Sigmoid colon (tissue), 7 donors: ENCODE data around the gene TRIO. TPM values are rescaled to one million over a fixed set of nuclear protein-coding genes. Genes with fewer than 3 reads are reported as not detected.

ENCODE experiments used
- DNase-seq: peaks from one replicate; pipeline ENCODE4 v3.0.0-alpha.2; 2019
- H3K27ac ChIP-seq, 4 donors: fragments of 200-600 bp; sonication (generic); one replicate each; pipeline ENCODE4 v1.5.1; 2016 to 2019; ENCODE audit warnings: mild to moderate bottlenecking in 1 of 4
- H3K27me3 ChIP-seq, 3 donors: fragments of 200-600 bp; sonication (generic); one replicate each; pipeline ENCODE4 v1.5.1; 2019; ENCODE audit warnings: mild to moderate bottlenecking in 1 of 3
- H3K36me3 ChIP-seq, 4 donors: fragments of 200-600 bp; sonication (generic); one replicate each; pipeline ENCODE4 v1.5.1; 2016 to 2019
- H3K4me1 ChIP-seq, 4 donors: fragments of 200-600 bp; sonication (generic); one replicate each; pipeline ENCODE4 v1.5.1; 2017 to 2019
- H3K4me3 ChIP-seq, 4 donors: fragments of 200-600 bp; sonication (generic); one replicate each; pipeline ENCODE4 v1.5.1; 2017 to 2019; ENCODE audit warnings: mild to moderate bottlenecking in 2 of 4, moderate library complexity in 1 of 4
- H3K9me3 ChIP-seq, 4 donors: fragments of 200-600 bp in 3 of 4; sonication (generic) in 3 of 4; one replicate each; pipeline versions ENCODE4 v1.5.1 to v1.6.1; 2013 to 2019
- CTCF ChIP-seq, 4 experiments: fragments of 450-650 bp in 3 of 4; fragments of 200-600 bp in 1 of 4; IDR thresholded peaks; one replicate each; pipeline ENCODE4 v1.5.1; 2016 to 2019; ENCODE audit warnings: antibody characterized with exemption in 4 of 4, mild to moderate bottlenecking in 3 of 4, moderate library complexity in 2 of 4
- EP300 ChIP-seq, 4 donors: sonication (generic); formaldehyde crosslinking; IDR thresholded peaks; one replicate each; pipeline ENCODE4 v1.6.1; 2017; ENCODE audit warnings: antibody characterized with exemption in 4 of 4
- POLR2A ChIP-seq, 2 donors: fragments of 450-650 bp; IDR thresholded peaks; one replicate each; pipeline ENCODE4 v1.6.1; 2016; ENCODE audit warnings: antibody characterized with exemption in 2 of 2, mild to moderate bottlenecking in 2 of 2, moderate library complexity in 2 of 2
- POLR2AphosphoS5 ChIP-seq, 4 donors: sonication (generic); formaldehyde crosslinking; IDR thresholded peaks; one replicate each; pipeline ENCODE4 v1.6.1; 2017; ENCODE audit warnings: antibody characterized with exemption in 4 of 4
- WGBS, 2 donors: extraction: QIAGEN DNeasy Blood & Tissue Kit; methylation state at CpG; one replicate each; pipeline ENCODE4 v1.1.7; 2013; 5-methylcytosine and 5-hydroxymethylcytosine counted together
- intact Hi-C: fragments of 100-400 bp; cut with DNase I; formaldehyde crosslinking; loops from one replicate; pipeline ENCODE4 v1.15.1; 2023
- polyA plus RNA-seq, 3 donors: library from polyadenylated mRNA; stranded (reverse); fragments of 200-250 nt; gene quantifications; one replicate each; pipeline ENCODE4 v1.2.3, GENCODE V29; 2013
- total RNA-seq, 4 donors: library from RNA; depleted of rRNA; stranded (reverse); fragments of >200 nt; gene quantifications; one replicate each; pipeline ENCODE4 v1.1.0, GENCODE V29; 2016
- donor health status: healthy with polysubstance abuse.
- donor health status: Bipolar disorder and iron deficiency.
- donor health status: healthy.

The TRIO gene
- total and polyA plus RNA-seq, 7 donors, result 34.8 to 300 (median 119) TPM

- intact Hi-C loops, result no loop called here
- WGBS, 2 donors, result 65 to 82% methylated on average over 18 of the region's 18 CpGs
- TF ChIP-seq CTCF (IDR thresholded peaks at IDR 0.05), result no peak
- no peak for TF ChIP-seq EP300 (IDR thresholded peaks at IDR 0.05)
- TF ChIP-seq POLR2A (IDR thresholded peaks at IDR 0.05), result no peak
- TF ChIP-seq POLR2AphosphoS5 (IDR thresholded peaks at IDR 0.05), result no peak
- Histone ChIP-seq H3K4me3 (no peak overlapping the region), H3K9me3 (no peaks in the 10 kb centered on the region), H3K27ac (no peak overlapping the region), H3K36me3 (peaks cover 33 to 100% (median 80%) of the 10 kb centered on the region in 4 donors), H3K27me3 (no peaks in the 10 kb centered on the region), H3K4me1 (no peaks in the 10 kb centered on the region)
- no peak for DNase-seq
These were observed 358.5 kb downstream of the TRIO start for GRCh38 chr5:14501353-14502293.

GRCh38 chr5:14502294-14502690 lies 359.1 kb downstream of the TRIO start:
- H3K27ac ChIP-seq, result no peak overlapping the region
- TF ChIP-seq POLR2A (IDR thresholded peaks at IDR 0.05) (no peak), POLR2AphosphoS5 (IDR thresholded peaks at IDR 0.05) (no peak), CTCF (IDR thresholded peaks at IDR 0.05) (no peak)
- 95 to 96% methylated on average over 10 of the region's 10 CpGs for WGBS, 2 donors
- no peaks in the 10 kb centered on the region for H3K27me3 ChIP-seq
- peaks cover 29 to 100% (median 78%) of the 10 kb centered on the region in 4 donors for H3K36me3 ChIP-seq
- H3K9me3 ChIP-seq, result no peaks in the 10 kb centered on the region
- no peak for DNase-seq
- H3K4me3 ChIP-seq, result no peak overlapping the region
- no peaks in the 10 kb centered on the region for H3K4me1 ChIP-seq
- intact Hi-C loops, result no loop called here

GRCh38 chr5:14503017-14503680 lies 360.0 kb downstream of the TRIO start:
- Histone ChIP-seq H3K4me1 (no peaks in the 10 kb centered on the region), H3K4me3 (no peak overlapping the region), H3K27me3 (no peaks in the 10 kb centered on the region), H3K36me3 (peaks cover 26 to 100% (median 76%) of the 10 kb centered on the region in 4 donors), H3K27ac (no peak overlapping the region), H3K9me3 (no peaks in the 10 kb centered on the region)
- no peak for TF ChIP-seq CTCF (IDR thresholded peaks at IDR 0.05)
- no peak for TF ChIP-seq EP300 (IDR thresholded peaks at IDR 0.05)
- TF ChIP-seq POLR2A (IDR thresholded peaks at IDR 0.05), result no peak
- no peak for TF ChIP-seq POLR2AphosphoS5 (IDR thresholded peaks at IDR 0.05)
- WGBS, 2 donors, result 78 to 85% methylated on average over 9 of the region's 9 CpGs
- intact Hi-C loops, result no loop called here
- DNase-seq, result no peak

- TF ChIP-seq EP300 (IDR thresholded peaks at IDR 0.05) (no peak), POLR2AphosphoS5 (IDR thresholded peaks at IDR 0.05) (no peak), POLR2A (IDR thresholded peaks at IDR 0.05) (no peak), CTCF (IDR thresholded peaks at IDR 0.05) (no peak)
- WGBS, 2 donors, result 89 to 93% methylated on average over 27 of the region's 27 CpGs
- Histone ChIP-seq H3K27ac (no peak overlapping the region), H3K27me3 (no peaks in the 10 kb centered on the region), H3K9me3 (no peaks in the 10 kb centered on the region), H3K4me3 (no peak overlapping the region), H3K36me3 (peaks cover 20 to 100% (median 76%) of the 10 kb centered on the region in 4 donors), H3K4me1 (no peaks in the 10 kb centered on the region)
- intact Hi-C loops, result no loop called here
- DNase-seq, result no peak
These were observed 360.7 kb downstream of the TRIO start for GRCh38 chr5:14503681-14504331.
